ENCODE measurements around the gene RAPGEF3.

GRCh38 chr12:47747126-47747525 is 11.6 kb downstream of the RAPGEF3 start:
- TF ChIP-seq CTCF (IDR thresholded peaks at IDR 0.05) (no peak), EZH2phosphoT487 (IDR thresholded peaks at IDR 0.05) (no peak)
